HEK293 (cell line): ENCODE data around the gene YDJC.

Source experiments
- CTCF ChIP-seq: fragments of 450-650 bp; formaldehyde crosslinking; IDR thresholded peaks from 2 replicates; pipeline ENCODE4 v1.5.1; 2016; ENCODE audit warnings: missing biosample characterization, missing genetic modification characterization
- KLF1 ChIP-seq: fragments of 450-650 bp; formaldehyde crosslinking; IDR thresholded peaks from 2 replicates; pipeline ENCODE4 v1.5.1; 2016; ENCODE audit warnings: missing biosample characterization, missing genetic modification characterization
- ZBTB49 ChIP-seq: fragments of 450-650 bp; formaldehyde crosslinking; IDR thresholded peaks from 2 replicates; pipeline ENCODE4 v1.5.1; 2016; ENCODE audit warnings: missing biosample characterization, missing genetic modification characterization, low read depth
- ZNF169 ChIP-seq: fragments of 450-650 bp; formaldehyde crosslinking; IDR thresholded peaks from 2 replicates; pipeline ENCODE4 v1.5.1; 2016; ENCODE audit warnings: missing biosample characterization, missing genetic modification characterization
- ZNF791 ChIP-seq: fragments of 450-650 bp; formaldehyde crosslinking; IDR thresholded peaks from 2 replicates; pipeline ENCODE4 v1.5.1; 2016; ENCODE audit warnings: missing biosample characterization, missing genetic modification characterization
- TF ChIP-seq, protein P1 (sequence below): fragments of 450-650 bp; formaldehyde crosslinking; IDR thresholded peaks from 2 replicates; pipeline ENCODE4 v1.5.1; 2016; ENCODE audit warnings: missing biosample characterization, missing genetic modification characterization

GRCh38 chr22:21646608-21647590 is 17.1 kb upstream of the YDJC start:
- TF ChIP-seq, protein P1, sequence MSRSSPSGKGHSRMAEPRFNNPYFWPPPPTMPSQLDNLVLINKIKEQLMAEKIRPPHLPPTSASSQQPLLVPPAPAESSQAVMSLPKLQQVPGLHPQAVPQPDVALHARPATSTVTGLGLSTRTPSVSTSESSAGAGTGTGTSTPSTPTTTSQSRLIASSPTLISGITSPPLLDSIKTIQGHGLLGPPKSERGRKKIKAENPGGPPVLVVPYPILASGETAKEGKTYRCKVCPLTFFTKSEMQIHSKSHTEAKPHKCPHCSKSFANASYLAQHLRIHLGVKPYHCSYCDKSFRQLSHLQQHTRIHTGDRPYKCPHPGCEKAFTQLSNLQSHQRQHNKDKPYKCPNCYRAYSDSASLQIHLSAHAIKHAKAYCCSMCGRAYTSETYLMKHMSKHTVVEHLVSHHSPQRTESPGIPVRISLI (tag by site-specific recombination) = no peak
- TF ChIP-seq ZBTB49 (tag by site-specific recombination) = no peak
- peak; percentile 83 for TF ChIP-seq CTCF
- TF ChIP-seq ZNF791 = no peak
- TF ChIP-seq ZNF169 = no peak
- no peak for TF ChIP-seq KLF1 (tag by site-specific recombination)
